HG02870 (cell line): ENCODE measurements around the gene AGR3.
"Not testable (repeated sequence)": the region's sequence is repeated elsewhere in the genome, so short reads cannot be mapped to it uniquely, and the experiment has no call there.

Experiments used
- ATAC-seq: cut with Tn5 transposase; IDR thresholded peaks from one replicate; pipeline ENCODE4 v1.9.1; 2021; ENCODE audit warnings: mild to moderate bottlenecking, moderate library complexity; ENCODE audit not compliant: unreplicated experiment

Gene AGR3

DNA sequence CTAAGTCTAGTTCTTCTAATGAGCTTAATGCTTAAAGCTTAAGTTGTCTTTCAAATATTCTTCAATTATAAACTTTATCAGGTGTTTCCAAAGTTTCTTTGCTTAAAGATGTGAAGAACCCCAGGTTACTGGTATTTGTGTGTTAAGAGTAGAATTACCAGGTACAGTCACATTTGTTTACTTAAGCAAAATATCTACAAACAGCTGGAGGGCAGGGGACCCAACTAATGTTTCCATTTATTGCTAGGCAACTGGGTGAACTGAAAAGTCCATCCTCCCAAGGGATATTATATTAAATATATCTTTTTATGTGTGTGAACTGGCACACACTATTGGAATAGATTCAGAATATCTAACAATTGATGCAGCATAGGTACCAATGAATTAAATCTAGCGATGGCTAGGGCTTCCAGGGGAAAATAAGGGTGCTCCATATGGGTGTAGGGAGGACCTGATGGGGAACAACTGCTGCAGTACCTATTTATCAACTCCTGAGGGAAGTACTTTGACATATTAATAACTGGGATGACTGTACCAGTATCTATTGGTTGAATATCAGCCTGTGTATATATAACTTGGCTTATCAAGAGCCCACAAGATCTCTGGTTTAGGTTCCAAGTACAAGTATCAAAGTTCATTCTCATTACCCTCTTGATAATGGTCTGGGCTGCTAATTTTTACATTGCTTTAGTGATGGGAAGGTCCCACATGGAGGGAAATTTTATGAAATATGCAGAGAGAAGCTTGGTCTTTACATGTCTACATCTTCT, 10.3 kb upstream of the AGR3 start:
- no peak for ATAC-seq

DNA sequence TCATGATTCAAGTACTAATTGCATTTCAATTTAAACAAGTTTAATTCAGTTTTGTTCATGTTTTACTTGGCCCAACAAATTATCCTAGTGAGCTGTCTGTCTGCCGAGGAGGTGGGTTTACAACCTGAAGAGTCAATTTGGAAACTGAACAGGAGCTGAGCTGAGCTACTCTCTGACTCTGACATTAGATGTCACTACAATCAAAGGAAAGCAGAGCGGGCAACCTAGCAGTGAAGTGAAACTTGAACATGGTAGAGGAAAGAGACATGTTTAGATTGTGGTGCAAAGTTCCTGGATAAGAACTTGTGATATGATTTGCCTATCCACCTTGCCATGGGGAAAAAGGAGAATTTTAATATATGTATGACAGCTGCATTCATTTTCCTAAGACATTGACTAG, 9.6 kb upstream of the AGR3 start:
- ATAC-seq, result peak; percentile 73

DNA sequence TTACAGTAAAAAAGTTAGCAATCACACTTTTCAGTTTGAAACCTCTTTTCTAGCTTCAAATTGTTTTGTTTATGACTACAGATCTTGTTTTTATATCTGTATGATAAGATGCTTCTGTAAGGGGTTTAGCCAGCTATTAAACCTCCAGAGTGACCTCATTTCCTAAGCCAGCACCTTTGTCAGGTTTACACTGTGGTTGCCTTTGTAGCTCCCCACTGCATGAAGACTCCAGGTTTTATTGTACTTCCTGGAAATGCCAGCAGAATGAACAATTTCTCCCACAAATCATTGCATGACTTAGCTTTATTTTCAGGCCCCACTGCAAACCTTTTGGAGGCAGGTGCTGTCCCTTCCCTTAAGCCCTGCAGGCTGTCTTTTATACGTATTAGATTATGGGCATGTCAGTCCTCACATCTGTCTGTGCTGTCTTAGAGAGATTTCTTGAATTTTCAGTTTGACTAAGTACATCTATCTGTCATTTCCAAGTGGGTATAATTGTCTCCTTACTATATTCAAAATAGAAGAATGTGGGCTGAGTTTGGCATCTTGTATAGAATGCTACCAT, 8.2 kb upstream of the AGR3 start:
- no peak for ATAC-seq

DNA sequence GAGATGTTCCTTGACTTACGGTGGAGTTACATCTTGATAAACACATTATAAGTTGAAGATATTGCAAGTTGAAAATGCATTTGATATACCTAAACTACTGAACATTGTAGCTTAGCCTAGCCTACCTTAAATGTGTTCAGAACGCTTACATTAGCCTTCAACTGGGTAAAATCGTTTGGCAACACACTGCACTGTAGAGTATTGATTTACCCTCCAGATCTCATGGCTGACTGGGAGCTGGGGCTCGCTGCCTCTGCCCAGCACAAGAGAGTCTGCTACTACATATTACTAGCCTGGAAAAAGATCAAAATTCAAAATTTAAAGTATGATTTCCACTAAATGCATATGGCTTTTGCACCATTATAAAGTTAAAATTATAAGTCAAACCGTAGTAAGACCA, 7.5 kb upstream of the AGR3 start:
- no peak for ATAC-seq

DNA sequence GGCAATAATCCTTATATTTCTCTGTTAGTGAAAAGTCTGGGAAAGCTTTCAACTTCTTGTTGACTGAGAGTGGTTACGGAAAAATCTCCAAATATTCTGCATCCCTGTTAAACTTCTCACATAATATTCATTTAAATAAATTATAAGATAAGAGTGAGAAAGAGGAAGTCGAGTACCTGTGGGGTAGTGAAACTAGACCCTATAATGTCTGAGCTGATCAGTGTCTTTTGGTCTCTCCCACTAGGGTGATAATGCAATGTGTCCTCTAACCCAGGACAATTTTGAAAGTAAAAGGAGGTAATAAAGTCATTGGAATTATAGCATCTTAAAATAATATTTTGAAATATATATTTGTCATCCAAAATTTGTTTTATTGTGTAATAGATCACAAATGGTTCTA, 2.1 kb upstream of the AGR3 start:
- ATAC-seq, result no peak

DNA sequence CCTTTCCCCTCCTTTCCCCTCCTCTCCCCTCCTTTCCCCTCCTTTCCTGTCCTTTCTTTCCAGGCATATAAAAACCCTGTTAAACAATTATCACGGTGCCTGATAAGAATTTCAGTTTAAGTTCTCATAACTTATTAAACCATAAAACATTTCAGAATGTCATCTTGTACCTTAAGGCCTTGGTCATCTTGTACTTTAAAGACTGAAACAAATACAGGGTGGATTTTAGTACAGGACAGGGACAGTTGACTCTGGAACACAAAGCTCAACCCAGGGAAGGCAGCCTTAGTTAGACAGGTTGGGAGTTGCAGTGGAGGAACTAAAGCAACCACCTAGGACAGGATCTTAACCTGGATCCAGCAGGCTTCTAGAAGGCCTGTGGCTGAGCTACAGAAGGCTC, 1.2 kb downstream of the AGR3 start:
- ATAC-seq, result no peak

DNA sequence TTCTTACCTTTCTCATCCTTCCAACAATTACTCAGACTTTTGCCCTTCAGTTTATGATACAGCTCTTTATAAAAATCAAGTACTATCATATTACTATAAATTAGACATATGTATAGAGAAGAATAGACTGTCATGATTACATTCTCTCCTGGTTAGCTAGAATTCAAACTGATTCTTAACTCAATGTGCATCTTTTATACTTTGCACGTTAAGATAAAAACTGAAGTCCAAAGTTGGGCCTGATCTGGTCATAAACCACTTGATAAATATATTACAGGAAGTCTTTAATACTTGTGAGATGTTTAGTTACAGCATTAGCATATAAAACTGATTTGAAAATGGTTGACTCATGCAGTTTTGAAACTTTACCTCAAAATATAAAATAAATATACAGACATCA, 2.6 kb downstream of the AGR3 start:
- ATAC-seq, result no peak

DNA sequence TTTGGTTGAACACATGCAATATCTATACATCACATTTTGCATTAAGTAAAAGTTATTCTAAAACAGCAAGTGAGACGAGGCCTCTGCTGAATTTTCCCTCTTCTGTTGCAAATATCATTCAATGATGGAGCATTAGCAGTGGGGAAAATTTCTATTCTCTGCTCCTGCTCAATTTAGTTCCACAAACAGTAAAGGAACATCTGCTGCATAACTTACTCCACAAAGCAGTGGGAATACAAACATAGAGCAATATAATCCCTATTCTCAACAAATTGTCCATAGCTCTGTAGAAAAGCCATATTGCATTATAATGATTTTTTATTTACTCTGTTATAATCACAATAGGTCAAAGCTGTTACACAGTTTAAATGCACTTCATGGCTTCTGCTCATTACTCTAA, 5.9 kb downstream of the AGR3 start:
- no peak for ATAC-seq

DNA sequence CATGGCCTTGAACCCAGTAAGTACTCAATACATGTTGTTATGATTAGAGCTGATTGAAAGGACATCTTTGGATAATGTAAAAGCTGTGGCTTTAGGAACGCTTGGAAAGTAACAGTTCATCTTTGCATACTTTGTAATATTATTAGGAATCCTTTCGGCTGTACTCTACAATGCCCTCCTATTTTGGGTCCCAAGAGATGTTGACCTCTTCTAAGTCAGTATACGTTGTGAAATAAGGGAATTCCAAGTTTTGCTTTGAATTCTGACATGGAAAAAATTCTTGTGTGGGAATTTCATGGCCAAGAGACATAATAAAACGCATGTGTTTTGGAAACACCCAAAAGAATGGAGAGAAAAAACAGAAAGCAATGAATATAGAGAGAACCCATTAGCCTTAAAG, 7.7 kb downstream of the AGR3 start:
- no peak for ATAC-seq

DNA sequence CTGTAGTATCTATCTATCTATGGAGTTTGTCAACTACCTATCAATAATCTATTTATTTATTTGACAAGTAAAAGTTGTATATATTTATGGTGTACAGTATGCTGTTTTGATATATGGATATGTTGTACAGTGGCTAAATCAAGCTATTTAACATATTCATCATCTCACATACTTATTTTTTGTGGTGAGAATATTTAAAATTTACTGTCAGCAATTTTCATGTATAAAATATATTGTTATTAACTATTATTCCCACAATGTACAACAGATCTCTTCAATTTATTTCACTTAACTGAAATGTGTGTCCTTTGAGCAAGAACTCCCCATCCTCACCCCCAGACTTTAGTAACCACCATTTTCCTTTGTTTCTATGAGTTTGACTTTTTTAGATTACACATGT, 14.5 kb downstream of the AGR3 start:
- no peak for ATAC-seq

DNA sequence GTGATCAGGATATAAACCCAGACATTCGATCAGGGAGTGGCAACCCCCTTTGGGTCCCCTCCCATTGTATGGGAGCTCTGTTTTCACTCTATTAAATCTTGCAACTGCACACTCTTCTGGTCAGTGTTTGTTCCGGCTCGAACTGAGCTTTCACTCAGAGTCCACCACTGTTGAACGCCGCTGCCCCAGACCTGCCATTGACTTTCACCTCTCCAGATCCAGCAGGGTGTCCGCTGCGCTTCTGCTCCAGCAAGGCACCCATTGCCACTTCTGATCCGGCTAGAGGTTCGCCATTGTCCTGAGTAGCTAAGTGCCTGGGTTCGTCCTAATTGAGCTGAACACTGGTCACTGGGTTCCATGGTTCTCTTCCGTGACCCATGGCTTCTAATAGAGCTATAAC, 28.6 kb downstream of the AGR3 start:
- ATAC-seq, result not testable (repeated sequence)

DNA sequence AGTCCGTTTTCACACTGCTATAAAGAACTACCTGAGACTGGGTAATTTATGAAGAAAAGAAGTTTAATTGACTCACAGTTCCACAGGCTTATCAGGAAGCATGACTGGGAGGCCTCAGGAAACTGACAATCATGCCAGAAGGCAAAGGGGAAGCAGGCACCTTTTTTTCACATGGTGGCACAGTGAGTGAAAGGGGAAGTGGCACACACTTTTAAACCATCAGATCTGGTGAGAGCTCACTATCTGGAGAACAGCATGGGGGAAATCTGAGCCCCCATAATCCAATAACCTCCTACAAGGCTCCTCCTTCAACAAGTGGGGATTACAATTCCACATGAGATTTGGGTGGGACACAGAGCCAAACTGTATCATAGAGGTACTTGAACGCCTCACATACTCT, 30.0 kb downstream of the AGR3 start:
- ATAC-seq, result no peak

DNA sequence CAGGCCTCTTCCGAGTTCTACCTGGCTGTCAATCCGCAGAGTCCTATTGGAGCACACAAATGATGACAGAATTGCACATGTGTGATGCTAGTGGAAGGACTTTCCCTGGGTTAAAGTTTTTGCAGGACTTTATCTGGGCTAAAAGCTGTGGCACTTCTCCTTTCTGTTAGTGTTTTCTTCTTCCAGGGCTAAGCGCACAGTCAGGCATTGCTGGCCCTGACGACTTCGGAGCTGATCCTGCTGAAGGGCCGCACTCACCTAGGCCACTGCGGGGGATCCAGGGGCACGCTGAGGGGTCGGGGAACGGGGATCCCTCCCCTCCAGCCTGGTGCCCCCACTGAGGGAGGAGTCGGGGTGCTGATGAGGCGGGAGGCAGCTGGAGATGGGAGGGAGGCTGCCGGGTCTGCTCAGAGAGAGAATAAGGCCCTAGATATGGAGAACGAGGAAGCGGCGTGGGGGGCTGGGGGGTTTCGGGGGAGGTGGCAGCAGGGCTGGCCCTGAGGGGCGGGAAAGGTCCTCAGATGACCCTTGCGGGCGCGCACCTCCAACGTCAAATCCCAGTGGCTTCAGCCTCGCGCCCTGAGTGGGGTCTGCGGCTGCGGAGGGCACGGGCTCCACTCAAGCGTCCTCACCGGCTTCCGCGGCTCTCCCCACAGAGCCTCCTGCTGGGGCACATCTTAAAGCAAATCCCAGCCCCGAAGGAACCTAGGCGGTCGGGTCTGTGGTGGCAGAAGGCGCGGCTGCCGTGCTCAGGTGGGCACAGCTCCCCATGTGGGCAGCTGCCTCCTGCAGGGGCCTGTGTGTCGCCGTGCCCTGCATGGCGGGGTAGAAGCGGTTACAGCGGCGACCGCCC, 30.9 kb downstream of the AGR3 start:
- no peak for ATAC-seq

DNA sequence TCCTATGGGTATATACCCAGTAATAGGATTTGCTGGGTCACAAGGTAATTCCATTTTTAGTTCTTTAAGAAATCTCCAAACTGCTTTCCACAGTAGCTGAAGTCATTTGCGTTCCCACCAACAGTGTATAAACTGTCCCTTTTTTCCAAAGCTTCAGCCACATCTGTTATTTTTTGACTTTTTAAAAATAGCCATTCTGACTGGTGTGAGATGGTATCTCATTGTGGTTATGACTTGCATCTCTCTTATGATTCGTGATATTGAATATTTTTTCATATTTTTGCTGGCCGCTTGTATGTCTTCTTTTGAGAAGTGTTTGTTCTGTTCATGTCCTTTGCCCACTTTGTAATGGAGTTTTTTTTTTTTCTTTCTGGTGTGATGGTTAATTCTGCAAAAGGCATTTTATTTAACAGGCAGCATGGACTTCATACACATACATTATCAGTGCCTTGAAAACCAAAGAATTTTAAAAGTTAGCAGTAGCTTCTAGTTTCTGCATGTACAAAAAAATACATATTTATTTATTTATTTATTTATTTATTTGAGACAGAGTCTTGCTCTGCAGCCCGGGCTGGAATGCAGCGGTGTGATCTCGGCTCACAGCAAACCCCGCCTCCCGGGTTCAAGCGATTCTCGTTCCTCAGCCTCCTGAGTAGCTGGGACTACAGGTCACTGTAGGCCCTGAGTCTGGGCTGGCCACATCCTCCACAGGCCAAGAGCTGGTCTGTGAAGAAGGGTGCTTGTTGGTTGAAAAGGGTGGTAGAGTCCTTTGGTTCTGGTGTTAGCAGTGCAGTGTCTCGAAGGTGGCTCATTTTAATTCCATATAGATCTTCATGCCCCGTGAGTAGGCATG, 32.3 kb downstream of the AGR3 start:
- ATAC-seq, result no peak

DNA sequence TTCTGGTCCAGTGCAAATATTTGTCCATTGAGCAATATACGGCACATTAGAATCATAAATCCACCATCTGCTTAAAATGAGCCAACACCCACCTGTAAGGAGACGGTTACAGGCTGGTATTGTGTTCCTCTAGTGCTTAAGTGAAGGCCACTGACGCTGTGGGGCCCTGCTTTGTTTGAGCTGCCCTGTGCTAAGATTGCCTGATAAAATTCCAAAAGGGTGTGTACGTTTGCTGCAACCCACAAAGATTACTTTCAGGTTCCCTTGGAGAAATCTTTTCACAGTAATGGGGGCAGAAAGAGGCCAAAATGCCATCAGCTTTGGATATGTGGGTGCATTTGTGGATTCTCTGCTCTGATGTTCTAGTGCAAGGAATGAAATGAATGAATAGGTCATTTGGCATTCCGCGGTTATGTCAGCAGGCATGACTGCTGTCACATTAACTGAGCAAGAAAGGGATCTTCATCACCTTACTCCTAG, 34.4 kb downstream of the AGR3 start:
- ATAC-seq, result no peak

DNA sequence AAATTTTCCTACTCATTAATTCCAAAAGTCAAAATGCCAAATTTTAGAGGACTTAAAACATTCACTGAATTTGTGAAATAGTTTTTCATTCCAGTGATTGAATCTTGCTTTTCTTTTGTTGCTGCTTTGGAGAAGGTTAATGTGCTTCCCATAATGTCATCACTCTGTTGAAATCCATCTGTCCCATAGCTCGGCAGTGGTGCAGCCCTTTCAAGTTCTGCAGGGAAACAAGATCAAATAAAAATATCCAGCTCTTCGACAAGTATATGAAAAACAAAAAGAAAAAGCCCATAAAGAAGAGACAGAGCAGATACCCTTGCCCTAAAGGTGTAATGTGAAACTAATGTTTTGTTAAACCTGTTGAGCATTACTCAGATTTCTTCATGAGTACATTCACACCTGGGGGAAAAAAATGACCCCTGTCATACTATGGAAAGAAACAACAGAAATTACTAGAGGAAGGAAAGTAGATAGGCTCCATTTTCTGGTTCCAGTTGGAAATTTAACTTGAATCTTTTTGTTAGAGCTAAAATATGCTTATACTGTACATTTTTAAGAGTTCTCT, 35.1 kb downstream of the AGR3 start:
- ATAC-seq, result no peak

DNA sequence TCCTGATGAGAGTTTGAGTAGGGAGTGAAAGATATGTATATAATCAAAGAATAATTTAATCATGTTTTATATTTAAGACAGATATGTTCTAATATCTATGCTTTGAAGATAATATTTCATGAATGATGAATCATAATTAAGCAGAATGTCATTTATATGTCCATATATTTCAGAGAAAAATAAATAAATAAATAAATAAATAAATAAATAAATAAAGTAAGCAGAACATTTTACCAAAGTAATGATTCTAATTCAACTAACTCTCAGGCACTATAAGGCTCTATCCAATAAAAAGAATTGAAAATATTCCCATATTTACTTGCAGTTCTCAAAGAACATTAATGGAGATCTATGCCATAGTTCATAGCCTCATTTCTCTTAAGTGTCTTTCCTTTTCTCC, 36.0 kb downstream of the AGR3 start:
- ATAC-seq, result no peak

DNA sequence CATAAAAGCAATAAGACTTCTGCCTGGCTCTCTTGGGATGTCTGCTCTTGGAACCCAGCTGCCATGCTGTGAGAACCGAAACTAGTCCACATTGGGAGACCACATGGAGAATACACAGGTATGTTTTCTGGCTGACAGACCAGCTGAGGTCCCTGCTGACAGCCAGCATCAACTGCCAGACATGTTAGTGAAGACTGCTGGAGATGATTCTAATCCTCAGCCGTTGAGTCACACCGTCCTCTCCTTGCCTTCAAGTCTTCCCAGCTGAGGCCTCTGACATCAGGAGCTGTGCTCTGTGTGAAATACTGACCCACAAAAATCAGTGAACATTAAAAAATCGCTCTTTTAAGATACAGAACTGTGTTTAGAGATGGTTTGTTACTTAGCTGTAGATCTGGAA, 40.1 kb downstream of the AGR3 start:
- ATAC-seq, result no peak

DNA sequence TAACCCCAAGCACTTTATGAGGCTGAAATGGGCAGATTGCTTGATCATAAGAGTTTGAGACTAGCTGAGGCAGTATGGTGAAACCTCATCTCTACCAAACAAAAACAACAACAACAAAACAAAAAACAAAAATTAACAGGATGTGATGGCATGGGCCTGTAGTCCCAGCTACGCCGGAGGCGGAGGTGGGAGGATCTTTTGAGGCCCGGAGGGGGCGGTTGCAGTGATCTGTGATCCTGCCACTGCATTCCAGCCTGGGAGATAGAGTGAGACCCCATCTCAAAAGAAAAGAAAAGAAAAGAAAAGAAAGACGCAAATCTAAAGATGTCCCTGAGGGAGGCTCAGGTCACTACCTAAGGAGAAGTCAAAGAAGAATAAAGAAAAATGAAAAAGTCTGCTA, 41.7 kb downstream of the AGR3 start:
- no peak for ATAC-seq

DNA sequence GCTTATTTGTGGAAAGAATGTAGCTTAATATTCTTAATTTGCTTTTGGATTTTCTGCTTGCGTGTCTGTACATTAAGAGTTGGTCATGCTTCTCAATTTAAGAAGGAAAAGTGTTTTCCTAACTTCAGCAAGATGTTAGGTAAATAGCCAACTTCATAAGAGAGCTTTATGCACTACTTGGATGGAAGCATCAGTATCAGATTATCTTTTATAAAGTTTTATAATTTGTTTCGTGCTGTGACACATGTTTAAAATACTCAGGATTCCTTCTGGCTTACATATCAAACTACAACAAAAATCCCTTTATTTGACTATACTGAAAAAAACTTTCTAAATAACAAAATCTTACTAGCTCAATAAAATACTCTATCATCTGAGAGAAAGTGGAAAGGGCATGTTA, 42.1 kb downstream of the AGR3 start:
- no peak for ATAC-seq

DNA sequence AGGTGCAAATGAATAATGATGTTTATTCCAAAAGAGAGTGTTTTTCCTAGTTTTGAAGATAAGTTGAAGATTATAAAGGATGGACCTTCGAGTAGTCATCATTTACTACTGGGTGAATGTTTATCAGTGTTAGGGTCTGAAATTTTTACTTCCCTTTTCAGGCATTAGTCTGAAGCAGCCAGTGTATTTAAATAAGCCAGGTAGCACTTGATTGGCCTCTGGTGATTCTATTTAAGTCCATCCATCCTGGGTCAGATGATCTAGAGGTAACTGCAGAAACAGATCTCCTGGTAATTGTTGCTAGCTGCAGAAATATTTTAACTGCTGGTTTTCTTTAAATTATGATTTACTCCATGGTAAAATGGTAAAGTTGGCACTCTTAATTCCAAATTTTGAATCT, 42.9 kb downstream of the AGR3 start:
- ATAC-seq, result no peak
